RWPE2 (cell line): ENCODE results near the gene GDI2.

Source experiments
- ATAC-seq: fragments of 200-7000 bp; cut with Tn5 transposase; 3 replicates; pipeline ENCODE4 v1.9.1; 2021; ENCODE audit warnings: low read depth
- DNase-seq: peaks from one replicate; pipeline ENCODE4 v3.0.0-alpha.2; 2020; ENCODE audit warnings: low spot score
- H3K27ac ChIP-seq: fragments of 450-650 bp; 2 replicates; pipeline ENCODE4 v1.5.1; 2017; ENCODE audit warnings: mild to moderate bottlenecking; ENCODE audit not compliant: poor library complexity, severe bottlenecking
- H3K27me3 ChIP-seq: fragments of 250-450 bp; sonication (Bioruptor Pico); 2 replicates; pipeline ENCODE4 v1.5.1; 2021; ENCODE audit warnings: mild to moderate bottlenecking, moderate library complexity; ENCODE audit not compliant: insufficient read depth, poor library complexity, severe bottlenecking
- H3K36me3 ChIP-seq: fragments of 250-450 bp; sonication (Bioruptor Pico); 2 replicates; pipeline ENCODE4 v1.5.1; 2020; ENCODE audit warnings: low read depth, mild to moderate bottlenecking, moderate library complexity
- H3K4me1 ChIP-seq: fragments of 250-450 bp; sonication (Bioruptor Pico); 2 replicates; pipeline ENCODE4 v1.5.1; 2021; ENCODE audit warnings: mild to moderate bottlenecking, moderate library complexity; ENCODE audit not compliant: insufficient read depth, poor library complexity, severe bottlenecking
- H3K4me3 ChIP-seq: fragments of 250-450 bp; sonication (Bioruptor Pico); 2 replicates; pipeline ENCODE4 v1.5.1; 2021; ENCODE audit warnings: mild to moderate bottlenecking, moderate library complexity; ENCODE audit not compliant: severe bottlenecking
- H3K9me3 ChIP-seq: fragments of 250-450 bp; sonication (Bioruptor Pico); 2 replicates; pipeline ENCODE4 v1.5.1; 2021; ENCODE audit warnings: mild to moderate bottlenecking, moderate library complexity; ENCODE audit not compliant: severe bottlenecking
- CTCF ChIP-seq: fragments of 450-650 bp; IDR thresholded peaks from one replicate; pipeline ENCODE4 v1.5.1; 2017; ENCODE audit warnings: mild to moderate bottlenecking, moderate library complexity; ENCODE audit not compliant: poor library complexity, severe bottlenecking

GDI2 gene

GRCh38 chr10:5813341-5814109 is at the start of gene GDI2:
GDI2 (minus strand) TSS chr10:5813434; CDS start chr10:5813258, 176 bp downstream.
- no peaks in the 10 kb centered on the region for H3K27me3 ChIP-seq
- no peak for TF ChIP-seq CTCF
- peak within 1 kb of the TSS; percentile 72 for H3K4me3 ChIP-seq
- peak; percentile 87 for ATAC-seq
- peak; percentile 88 for DNase-seq
- H3K4me1 ChIP-seq: peaks cover 16% of the 10 kb centered on the region
- no peaks in the 10 kb centered on the region; the same call in 1 of the 2 replicates for H3K36me3 ChIP-seq
- peak within 1 kb of the TSS; percentile 81 for H3K27ac ChIP-seq
- no peaks in the 10 kb centered on the region for H3K9me3 ChIP-seq

- TF ChIP-seq CTCF: no peak
- H3K4me3 ChIP-seq: no peak overlapping the region
- H3K27me3 ChIP-seq: no peaks in the 10 kb centered on the region
- H3K9me3 ChIP-seq: no peaks in the 10 kb centered on the region
- no peaks in the 10 kb centered on the region for H3K36me3 ChIP-seq
- H3K27ac ChIP-seq: no peak overlapping the region
- peaks cover 6% of the 10 kb centered on the region for H3K4me1 ChIP-seq
- no peak for ATAC-seq
- DNase-seq: no peak
Measured at GRCh38 chr10:5862360-5862961, 49.2 kb upstream of the GDI2 start.

- DNase-seq (no peak), ATAC-seq (no peak)
- no peaks in the 10 kb centered on the region for H3K36me3 ChIP-seq
Measured at GRCh38 chr10:5860066-5860465, 46.8 kb upstream of the GDI2 start.

GRCh38 chr10:5858811-5859210 is 45.6 kb upstream of the GDI2 start:
- no peaks in the 10 kb centered on the region for H3K9me3 ChIP-seq
- TF ChIP-seq CTCF: no peak
- no peak for ATAC-seq
- peaks cover 6% of the 10 kb centered on the region for H3K4me1 ChIP-seq
- no peaks in the 10 kb centered on the region for H3K27me3 ChIP-seq
- no peak overlapping the region for H3K27ac ChIP-seq
- no peak overlapping the region for H3K4me3 ChIP-seq
- no peaks in the 10 kb centered on the region for H3K36me3 ChIP-seq
- no peak for DNase-seq

More at GRCh38 chr10:5860066-5860465, 46.8 kb upstream of the GDI2 start:
- Histone ChIP-seq H3K27ac (no peak overlapping the region), H3K4me3 (no peak overlapping the region), H3K27me3 (no peaks in the 10 kb centered on the region), H3K9me3 (no peaks in the 10 kb centered on the region), H3K4me1 (peaks cover 6% of the 10 kb centered on the region)
- TF ChIP-seq CTCF: no peak

- Histone ChIP-seq H3K4me3 (no peak overlapping the region), H3K27me3 (no peaks in the 10 kb centered on the region), H3K27ac (no peak overlapping the region), H3K4me1 (peaks cover 6% of the 10 kb centered on the region), H3K36me3 (no peaks in the 10 kb centered on the region), H3K9me3 (no peaks in the 10 kb centered on the region)
- ATAC-seq (no peak), DNase-seq (no peak)
- TF ChIP-seq CTCF: no peak
Measured at GRCh38 chr10:5856701-5857004, 43.4 kb upstream of the GDI2 start.
